CD4-positive, alpha-beta T cell (primary cell): ENCODE results near the gene MEIOSIN. TPM values are rescaled to one million over a fixed set of nuclear protein-coding genes. Genes with fewer than 3 reads are reported as not detected.

Source experiments
- ATAC-seq: fragments of 200-7000 bp; cut with Tn5 transposase; one replicate; pipeline ENCODE4 v1.10.0; 2022; ENCODE audit warnings: mild to moderate bottlenecking; ENCODE audit not compliant: poor library complexity
- CTCF ChIA-PET: fragments of 350-600 bp; sonication (Branson Sonifier 250); formaldehyde crosslinking; loops from one replicate; lab custom pipeline; 2021; ENCODE audit warnings: antibody characterized with exemption, inconsistent platforms; lab: Charles Lee
- POLR2A ChIA-PET: fragments of 350-600 bp; sonication (Branson Sonifier 250); formaldehyde crosslinking; loops from one replicate; lab custom pipeline; 2021; ENCODE audit warnings: antibody characterized with exemption, inconsistent platforms; lab: Charles Lee
- DNase-seq, 14 experiments: peaks; one replicate each; pipeline ENCODE4 v3.0.0-alpha.2; 2013 to 2020; ENCODE audit warnings: mixed read lengths in 2 of 14
- H3K27ac ChIP-seq, 2 donors: one replicate each; pipeline versions ENCODE4 v1.5.1 to v1.7.0; 2013; ENCODE audit warnings: low read length in 2 of 2, low read depth in 1 of 2, mild to moderate bottlenecking in 1 of 2
- H3K27me3 ChIP-seq, 2 experiments: 1 replicate in 1 of 2; 2 replicates in 1 of 2; pipeline versions ENCODE4 v1.6.1 to v1.7.0; 2013; ENCODE audit warnings: low read length in 2 of 2, control low read depth in 1 of 2, mild to moderate bottlenecking in 1 of 2, moderate library complexity in 1 of 2; ENCODE audit not compliant: insufficient read depth in 2 of 2, control insufficient read depth in 1 of 2
- H3K36me3 ChIP-seq: one replicate; pipeline ENCODE4 v1.6.1; 2013; ENCODE audit warnings: low read length, control low read depth; ENCODE audit not compliant: insufficient read depth
- H3K4me1 ChIP-seq: one replicate; pipeline ENCODE4 v1.6.1; 2013; ENCODE audit warnings: low read length, control low read depth; ENCODE audit not compliant: insufficient read depth
- H3K4me3 ChIP-seq: one replicate; pipeline ENCODE4 v1.5.1; 2013; ENCODE audit warnings: mild to moderate bottlenecking, low read length, moderate library complexity
- H3K9me3 ChIP-seq, 2 experiments: 1 replicate in 1 of 2; 2 replicates in 1 of 2; pipeline versions ENCODE4 v1.6.1 to v1.7.0; 2013; ENCODE audit warnings: low read length in 2 of 2, mild to moderate bottlenecking in 2 of 2, control low read depth in 1 of 2, moderate library complexity in 1 of 2; ENCODE audit not compliant: control insufficient read depth in 1 of 2, insufficient read depth in 1 of 2
- H3K27ac Mint-ChIP-seq: one replicate; pipeline ENCODE4 v1.8.0; 2020; ENCODE audit warnings: mixed read lengths
- H3K27me3 Mint-ChIP-seq: one replicate; pipeline ENCODE4 v1.8.0; 2021; ENCODE audit warnings: mixed read lengths
- H3K36me3 Mint-ChIP-seq: one replicate; pipeline ENCODE4 v1.8.0; 2021; ENCODE audit warnings: low read depth, mixed read lengths
- H3K4me1 Mint-ChIP-seq: one replicate; pipeline ENCODE4 v1.8.0; 2021; ENCODE audit warnings: low read depth, mixed read lengths
- H3K4me3 Mint-ChIP-seq: one replicate; pipeline ENCODE4 v1.8.0; 2020; ENCODE audit warnings: mild to moderate bottlenecking, mixed read lengths
- H3K9me3 Mint-ChIP-seq: one replicate; pipeline ENCODE4 v1.8.0; 2020; ENCODE audit warnings: mixed read lengths
- intact Hi-C, 2 experiments: fragments of 100-400 bp; cut with DNase I in 1 of 2; cut with micrococcal nuclease in 1 of 2; formaldehyde crosslinking; loops; one replicate each; pipeline versions ENCODE4 v1.15.1 to v1.9.0; 2023 to 2025; cut with DNase I, micrococcal nuclease
- total RNA-seq, 174 experiments: library from RNA in 2 of 174; stranded (reverse) in 2 of 174; gene quantifications; one replicate each; pipeline ENCODE4 v1.2.3 and lab custom pipeline; 2021 to 2026
- TF ChIP-seq, protein P1 (sequence below): fragments of 200-600 bp; IDR thresholded peaks from one replicate; pipeline ENCODE4 v1.8.0; 2022; ENCODE audit warnings: antibody characterized with exemption, mild to moderate bottlenecking

MEIOSIN gene
- total RNA-seq, 2 experiments from 2014 or later, result not detected

DNA sequence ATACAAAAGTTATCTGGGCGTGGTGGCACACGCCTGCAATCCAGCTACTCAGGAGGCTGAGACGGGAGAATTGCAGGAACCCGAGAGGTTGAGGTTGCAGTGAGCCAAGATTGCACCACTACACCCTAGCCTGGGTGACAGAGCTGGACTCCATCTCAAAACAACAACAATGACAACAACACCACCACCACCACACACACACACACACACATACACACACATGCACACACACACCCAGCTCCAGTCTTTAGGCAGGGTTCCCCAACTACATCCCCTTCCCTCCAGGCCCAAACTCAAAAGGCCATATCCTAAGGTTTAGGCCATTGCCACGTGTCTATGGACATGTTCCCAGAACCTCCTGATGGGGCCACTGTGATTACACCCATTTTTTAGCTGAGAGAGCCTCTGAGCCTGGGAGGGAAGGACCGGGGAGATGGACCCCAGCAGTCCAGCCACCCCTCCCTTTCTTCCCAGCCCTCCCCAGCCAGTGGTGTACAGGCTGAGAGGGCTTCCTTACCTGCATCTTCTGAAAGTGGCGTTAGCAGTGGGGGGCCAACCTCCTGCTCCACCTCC lies 68.5 kb downstream of the MEIOSIN start:
- Histone ChIP-seq H3K4me3 (no peak overlapping the region), H3K27ac (no peak overlapping the region), H3K4me1 (peaks cover 7% of the 10 kb centered on the region), H3K9me3 (no peaks in the 10 kb centered on the region), H3K27me3 (peaks cover 12 to 14% of the 10 kb centered on the region in 2 experiments), H3K36me3 (no peaks in the 10 kb centered on the region)
- intact Hi-C loops, result no loop called here
- DNase-seq, result no peak
- Mint-ChIP-seq H3K36me3 (no peaks in the 10 kb centered on the region), H3K4me3 (no peak overlapping the region), H3K27ac (no peak overlapping the region), H3K27me3 (peaks cover 28% of the 10 kb centered on the region), H3K4me1 (peaks cover 5% of the 10 kb centered on the region), H3K9me3 (no peaks in the 10 kb centered on the region)
- ChIA-PET CTCF (no interaction called here), POLR2A (interaction anchor here (3.6 kb wide), 1 partner anchor 32 kb away, joined by 52 read pairs; the partner anchor contains the start of gene SIX5)
- TF ChIP-seq, protein P1, sequence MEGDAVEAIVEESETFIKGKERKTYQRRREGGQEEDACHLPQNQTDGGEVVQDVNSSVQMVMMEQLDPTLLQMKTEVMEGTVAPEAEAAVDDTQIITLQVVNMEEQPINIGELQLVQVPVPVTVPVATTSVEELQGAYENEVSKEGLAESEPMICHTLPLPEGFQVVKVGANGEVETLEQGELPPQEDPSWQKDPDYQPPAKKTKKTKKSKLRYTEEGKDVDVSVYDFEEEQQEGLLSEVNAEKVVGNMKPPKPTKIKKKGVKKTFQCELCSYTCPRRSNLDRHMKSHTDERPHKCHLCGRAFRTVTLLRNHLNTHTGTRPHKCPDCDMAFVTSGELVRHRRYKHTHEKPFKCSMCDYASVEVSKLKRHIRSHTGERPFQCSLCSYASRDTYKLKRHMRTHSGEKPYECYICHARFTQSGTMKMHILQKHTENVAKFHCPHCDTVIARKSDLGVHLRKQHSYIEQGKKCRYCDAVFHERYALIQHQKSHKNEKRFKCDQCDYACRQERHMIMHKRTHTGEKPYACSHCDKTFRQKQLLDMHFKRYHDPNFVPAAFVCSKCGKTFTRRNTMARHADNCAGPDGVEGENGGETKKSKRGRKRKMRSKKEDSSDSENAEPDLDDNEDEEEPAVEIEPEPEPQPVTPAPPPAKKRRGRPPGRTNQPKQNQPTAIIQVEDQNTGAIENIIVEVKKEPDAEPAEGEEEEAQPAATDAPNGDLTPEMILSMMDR, result no peak
- no peak for ATAC-seq

DNA sequence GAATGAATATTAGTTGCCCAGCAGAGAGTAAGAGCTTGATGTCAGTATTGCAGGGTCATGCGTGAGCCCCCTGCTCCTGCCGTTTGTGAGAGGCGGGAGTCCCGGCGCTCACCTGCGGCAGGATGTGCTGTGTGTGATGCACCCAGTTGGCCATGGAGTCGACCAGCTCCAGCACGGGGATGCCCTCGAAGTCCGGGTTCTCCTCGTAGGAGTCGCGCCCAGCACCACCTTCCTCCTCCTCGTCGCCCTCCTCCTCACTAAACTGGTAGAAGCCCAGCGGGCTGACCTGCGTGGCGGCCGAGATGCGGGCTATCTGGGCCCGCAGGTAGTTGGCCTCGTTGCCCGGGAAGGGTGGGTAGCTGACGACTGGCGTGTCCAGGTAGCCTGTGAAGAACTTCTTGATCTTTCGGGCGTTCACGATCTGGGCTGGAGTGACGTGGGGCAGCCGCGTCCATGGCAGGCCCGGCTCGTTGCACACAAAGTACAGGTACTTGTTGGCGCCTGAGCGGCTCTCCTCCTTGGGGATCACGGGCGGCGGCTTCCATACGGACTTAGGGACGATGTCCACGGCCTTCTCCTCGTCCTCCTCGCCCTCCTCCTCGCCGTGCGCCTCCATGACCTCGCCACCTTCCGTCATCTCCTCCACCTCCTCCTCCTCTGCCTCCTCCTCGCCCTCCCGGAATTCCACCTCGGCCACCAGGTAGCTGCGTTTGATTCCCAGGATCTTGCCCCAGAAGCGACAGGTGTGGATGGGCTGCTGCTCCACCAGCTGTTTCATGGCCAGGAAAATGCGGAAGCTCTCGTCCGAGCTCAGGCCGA lies 71.1 kb downstream of the MEIOSIN start:
- H3K4me3 ChIP-seq, result no peak overlapping the region
- TF ChIP-seq, protein P1, result no peak
- H3K27ac Mint-ChIP-seq, result no peak overlapping the region
- H3K4me3 Mint-ChIP-seq, result no peak overlapping the region
- no peaks in the 10 kb centered on the region for H3K36me3 ChIP-seq
- no peaks in the 10 kb centered on the region for H3K9me3 Mint-ChIP-seq
- peaks cover 6% of the 10 kb centered on the region in 2 experiments for H3K27me3 ChIP-seq
- no peaks in the 10 kb centered on the region for H3K4me1 Mint-ChIP-seq
- CTCF ChIA-PET, result no interaction called here
- ATAC-seq (no peak), DNase-seq (no peak)
- no peaks in the 10 kb centered on the region for H3K9me3 ChIP-seq
- peaks cover under 1% of the 10 kb centered on the region for H3K4me1 ChIP-seq
- no peaks in the 10 kb centered on the region for H3K36me3 Mint-ChIP-seq
- POLR2A ChIA-PET, result no interaction called here
- no peak overlapping the region for H3K27ac ChIP-seq
- intact Hi-C loops, result no loop called here
- peaks cover 16% of the 10 kb centered on the region for H3K27me3 Mint-ChIP-seq

DNA sequence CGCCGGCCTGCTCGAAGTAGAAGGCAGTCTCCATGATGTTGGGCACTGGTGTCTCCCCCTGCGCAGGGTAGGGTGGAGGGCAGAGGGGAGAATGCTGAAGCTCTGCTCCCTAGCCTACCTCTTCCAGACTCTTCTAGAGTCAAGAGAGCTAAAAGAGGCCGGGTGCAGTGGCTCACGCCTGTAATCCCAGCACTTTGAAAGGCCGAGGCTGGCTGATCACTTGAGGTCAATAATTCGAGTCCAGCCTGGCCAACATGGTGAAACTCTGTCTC lies 71.7 kb downstream of the MEIOSIN start:
- no peak overlapping the region for H3K27ac Mint-ChIP-seq
- Histone ChIP-seq H3K27me3 (peaks cover 2 to 4% of the 10 kb centered on the region in 2 experiments), H3K36me3 (no peaks in the 10 kb centered on the region), H3K27ac (no peak overlapping the region), H3K4me3 (no peak overlapping the region), H3K9me3 (no peaks in the 10 kb centered on the region), H3K4me1 (peaks cover 2% of the 10 kb centered on the region)
- ATAC-seq (no peak), DNase-seq (no peak)
- ChIA-PET CTCF (no interaction called here), POLR2A (no interaction called here)
- no peaks in the 10 kb centered on the region for H3K4me1 Mint-ChIP-seq
- intact Hi-C loops, result no loop called here
- TF ChIP-seq, protein P1, result no peak
- H3K9me3 Mint-ChIP-seq, result no peaks in the 10 kb centered on the region
- H3K27me3 Mint-ChIP-seq, result peaks cover 16% of the 10 kb centered on the region
- H3K36me3 Mint-ChIP-seq, result no peaks in the 10 kb centered on the region
- H3K4me3 Mint-ChIP-seq, result no peak overlapping the region
